BLaER1 treated with 17β-estradiol and CSF1 and Interleukin-3, amounts not matched to agents 10 nM and 100 nM (cell line): ENCODE measurements around the gene RBMS3.

Experiments
- H3K27ac ChIP-seq, 11 experiments: shearing (Covaris generic); formaldehyde crosslinking; 2 replicates each; pipeline ENCODE4 v1.8.1; 2022
- H3K27me3 ChIP-seq, 11 experiments: shearing (Covaris generic); formaldehyde crosslinking; 2 replicates each; pipeline ENCODE4 v1.8.1; 2022
- H3K36me3 ChIP-seq, 11 experiments: shearing (Covaris generic); formaldehyde crosslinking; 2 replicates each; pipeline ENCODE4 v1.8.1; 2022
- H3K4me1 ChIP-seq, 10 experiments: shearing (Covaris generic); formaldehyde crosslinking; 2 replicates each; pipeline ENCODE4 v1.8.1; 2022
- H3K4me2 ChIP-seq, 11 experiments: shearing (Covaris generic); formaldehyde crosslinking; 2 replicates each; pipeline ENCODE4 v1.8.1; 2022
- H3K4me3 ChIP-seq, 10 experiments: shearing (Covaris generic); formaldehyde crosslinking; 2 replicates each; pipeline ENCODE4 v1.8.1; 2022
- H3K9ac ChIP-seq, 11 experiments: shearing (Covaris generic); formaldehyde crosslinking; 2 replicates each; pipeline ENCODE4 v1.8.1; 2022
- H3K9me3 ChIP-seq, 11 experiments: shearing (Covaris generic); formaldehyde crosslinking; replicated peaks in 1 of 11; 2 replicates each; pipeline ENCODE4 v1.8.1; 2022
- H4K20me1 ChIP-seq, 11 experiments: shearing (Covaris generic); formaldehyde crosslinking; 2 replicates each; pipeline ENCODE4 v1.8.1; 2022
- Cebpa-rat ChIP-seq, 11 experiments: shearing (Covaris generic); IDR thresholded peaks; 2 replicates each; pipeline ENCODE4 v1.8.1; 2022

RBMS3 gene

DNA sequence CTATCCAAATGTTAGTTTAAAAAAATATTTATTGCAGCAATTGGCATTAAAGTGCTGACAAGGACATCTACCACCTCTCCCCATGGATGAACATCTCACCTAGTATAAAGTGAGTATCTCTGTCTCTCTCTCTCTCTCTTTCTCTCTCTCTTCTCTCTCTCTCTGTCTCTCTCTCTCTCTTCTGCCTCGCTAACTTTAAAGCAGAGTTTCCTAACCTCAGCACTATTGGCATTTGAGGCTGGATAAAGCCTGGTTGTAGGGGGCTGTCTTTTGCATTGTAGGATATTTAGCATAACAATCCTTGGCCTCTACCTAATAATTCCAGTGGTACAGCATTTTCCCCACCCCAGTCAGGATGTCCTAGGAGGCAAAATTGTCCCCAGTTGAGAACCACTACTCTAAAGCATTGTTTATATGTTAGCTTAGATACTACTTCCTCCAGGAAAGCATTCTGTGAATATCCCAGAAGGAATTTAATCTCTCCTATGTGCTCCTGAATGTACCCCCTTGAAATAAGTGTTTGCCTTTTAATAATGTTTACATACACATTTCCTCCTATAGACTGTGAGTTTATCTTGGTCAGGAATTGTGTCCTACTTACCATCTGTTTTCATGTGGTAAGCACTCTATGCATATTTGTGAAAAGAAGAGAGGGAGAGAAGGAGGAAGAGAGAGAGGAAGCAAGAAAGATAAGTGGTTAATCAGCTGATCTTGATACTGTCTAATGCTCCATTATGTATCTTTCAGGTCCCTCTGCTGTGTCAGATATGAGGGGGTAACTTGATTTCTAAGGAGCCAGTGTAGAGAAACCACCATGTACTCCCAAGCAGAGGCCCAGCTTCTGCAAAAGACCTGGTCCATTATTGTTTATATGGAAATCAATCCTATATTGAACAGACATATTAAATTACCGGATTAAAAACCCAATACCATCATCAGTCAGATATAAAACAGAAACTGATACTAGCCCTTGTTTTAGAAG lies 346.6 kb downstream of the RBMS3 start:
- Histone ChIP-seq H3K9me3 (no peaks in the 10 kb centered on the region), H3K4me2 (no peak overlapping the region), H3K4me3 (no peak overlapping the region), H3K4me1 (peaks cover 0 to 8% (median 0%) of the 10 kb centered on the region in 10 experiments; a peak in 1 of 20 replicates), H4K20me1 (no peaks in the 10 kb centered on the region), H3K9ac (no peak overlapping the region), H3K36me3 (no peaks in the 10 kb centered on the region), H3K27ac (no peak overlapping the region), H3K27me3 (no peaks in the 10 kb centered on the region)
- no peak for TF ChIP-seq Cebpa-rat (IDR thresholded peaks at IDR 0.05)

DNA sequence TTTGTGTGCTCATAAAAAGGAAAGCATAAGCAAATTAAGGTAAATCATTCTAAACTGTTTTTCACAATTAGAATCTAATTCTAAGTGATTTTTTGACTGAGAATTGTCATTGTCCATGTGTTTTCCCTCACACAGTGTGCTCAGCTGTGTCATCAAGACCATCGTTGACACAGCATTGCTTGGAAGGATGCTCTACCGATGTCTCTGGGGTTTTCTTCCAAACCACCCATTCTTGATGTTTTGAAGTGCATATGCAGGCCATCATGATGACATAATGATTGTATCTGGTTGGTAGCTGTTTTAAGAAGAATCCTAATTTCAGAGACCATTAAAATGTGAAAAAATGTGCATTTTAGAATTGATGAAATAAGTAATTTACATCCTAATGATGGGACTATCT lies 347.9 kb downstream of the RBMS3 start:
- Histone ChIP-seq H3K4me3 (no peak overlapping the region), H3K27me3 (no peaks in the 10 kb centered on the region)

GRCh38 chr3:29635888-29636287 lies 355.0 kb downstream of the RBMS3 start:
- H3K4me1 ChIP-seq: peaks cover 0 to 14% (median 10%) of the 10 kb centered on the region in 10 experiments; a peak in 16 of 20 replicates
- no peak overlapping the region for H3K9ac ChIP-seq
- H3K36me3 ChIP-seq: no peaks in the 10 kb centered on the region
- H3K27me3 ChIP-seq: no peaks in the 10 kb centered on the region
- H4K20me1 ChIP-seq: no peaks in the 10 kb centered on the region
- peaks cover 0 to 13% (median 6%) of the 10 kb centered on the region in 11 experiments; a peak in 5 of 22 replicates for H3K9me3 ChIP-seq
- no peak for TF ChIP-seq Cebpa-rat (IDR thresholded peaks at IDR 0.05)
- no peak overlapping the region for H3K27ac ChIP-seq
- H3K4me2 ChIP-seq: no peak overlapping the region
- H3K4me3 ChIP-seq: no peak overlapping the region

More for the DNA sequence above, 347.9 kb downstream of the RBMS3 start:
- no peaks in the 10 kb centered on the region for H3K9me3 ChIP-seq
- no peak overlapping the region for H3K27ac ChIP-seq
- no peak for TF ChIP-seq Cebpa-rat (IDR thresholded peaks at IDR 0.05)
- peaks cover 0 to 8% (median 0%) of the 10 kb centered on the region in 10 experiments; a peak in 1 of 20 replicates for H3K4me1 ChIP-seq
- no peak overlapping the region for H3K4me2 ChIP-seq
- H3K36me3 ChIP-seq: no peaks in the 10 kb centered on the region
- H3K9ac ChIP-seq: no peak overlapping the region
- H4K20me1 ChIP-seq: no peaks in the 10 kb centered on the region

DNA sequence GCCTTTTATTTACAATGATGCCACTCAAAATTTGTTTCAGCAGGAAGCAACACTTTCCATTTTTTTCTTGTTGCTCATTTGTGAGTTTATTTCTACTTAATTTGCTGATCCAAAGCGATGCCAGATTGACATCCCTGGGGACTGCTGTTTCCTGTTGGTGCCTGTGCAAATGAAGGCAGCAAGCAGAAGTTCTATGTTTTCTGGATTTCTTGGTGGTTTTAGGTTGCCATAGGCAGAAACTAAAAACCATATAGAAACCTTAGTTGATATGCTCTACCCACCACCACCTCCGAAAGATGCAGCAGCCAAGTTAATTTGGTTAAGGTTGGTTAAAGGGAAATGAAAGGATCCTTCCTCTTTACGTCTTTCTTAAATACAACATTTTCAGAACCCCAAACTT lies 356.2 kb downstream of the RBMS3 start:
- H3K4me1 ChIP-seq: peaks cover 0 to 14% (median 10%) of the 10 kb centered on the region in 10 experiments; a peak in 16 of 20 replicates
- H3K4me3 ChIP-seq: no peak overlapping the region
- no peaks in the 10 kb centered on the region for H4K20me1 ChIP-seq
- H3K27me3 ChIP-seq: peaks cover 0 to 4% (median 0%) of the 10 kb centered on the region in 11 experiments; a peak in 1 of 22 replicates
- peaks cover 0 to 13% (median 6%) of the 10 kb centered on the region in 11 experiments; a peak in 5 of 22 replicates for H3K9me3 ChIP-seq
- no peak overlapping the region for H3K27ac ChIP-seq
- no peaks in the 10 kb centered on the region for H3K36me3 ChIP-seq
- peak overlapping the region in 10 of 11 experiments; percentile 3 to 58 (median 36); a peak in 19 of 22 replicates for H3K4me2 ChIP-seq
- H3K9ac ChIP-seq: no peak overlapping the region
- TF ChIP-seq Cebpa-rat (IDR thresholded peaks at IDR 0.05): no peak

GRCh38 chr3:29639578-29640290 lies 358.9 kb downstream of the RBMS3 start:
- Histone ChIP-seq H3K27me3 (peaks cover 0 to 13% (median 0%) of the 10 kb centered on the region in 11 experiments; a peak in 2 of 22 replicates), H4K20me1 (no peaks in the 10 kb centered on the region), H3K4me1 (peaks cover 0 to 14% (median 10%) of the 10 kb centered on the region in 10 experiments; a peak in 16 of 20 replicates), H3K4me2 (no peak overlapping the region), H3K9ac (no peak overlapping the region), H3K36me3 (no peaks in the 10 kb centered on the region), H3K27ac (no peak overlapping the region), H3K4me3 (no peak overlapping the region), H3K9me3 (peaks cover 0 to 13% (median 6%) of the 10 kb centered on the region in 11 experiments; a peak in 5 of 22 replicates)
- no peak for TF ChIP-seq Cebpa-rat (IDR thresholded peaks at IDR 0.05)

DNA sequence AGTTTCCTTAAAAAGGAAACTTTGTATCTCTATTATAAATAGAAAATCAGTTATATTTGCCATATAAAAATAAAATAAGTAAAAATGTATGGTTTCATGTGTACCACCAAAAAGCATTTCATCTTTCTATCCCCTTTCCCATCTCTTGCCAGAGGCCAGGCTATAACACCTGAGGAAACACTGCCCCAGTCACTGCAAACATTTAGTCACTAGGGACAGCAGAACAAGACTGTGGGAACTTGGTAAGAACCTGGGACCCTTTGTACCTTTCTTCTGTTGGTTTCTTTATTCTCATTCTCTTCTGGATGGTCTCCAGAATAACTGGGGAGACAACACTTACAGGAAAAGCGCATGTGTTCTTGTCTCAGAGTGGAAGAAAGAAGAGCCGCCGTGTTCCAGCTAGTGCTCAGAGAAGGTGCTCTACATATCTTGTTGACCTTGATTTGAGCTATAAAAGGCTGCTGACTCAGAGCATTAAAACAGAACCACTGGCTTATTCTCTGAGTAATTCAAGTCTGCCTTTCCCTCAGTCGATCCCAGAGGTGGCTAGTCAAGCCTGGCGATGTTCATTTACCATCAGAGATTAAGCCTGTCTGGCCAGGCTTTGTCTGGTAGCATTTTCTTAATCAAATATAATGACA lies 361.6 kb downstream of the RBMS3 start:
- TF ChIP-seq Cebpa-rat (IDR thresholded peaks at IDR 0.05): no peak
- H3K36me3 ChIP-seq: no peaks in the 10 kb centered on the region
- H3K9ac ChIP-seq: no peak overlapping the region
- H3K4me3 ChIP-seq: no peak overlapping the region
- peaks cover 0 to 4% (median under 1%) of the 10 kb centered on the region in 10 experiments; a peak in 7 of 20 replicates for H3K4me1 ChIP-seq
- no peaks in the 10 kb centered on the region for H4K20me1 ChIP-seq
- peaks cover 0 to 31% (median 0%) of the 10 kb centered on the region in 11 experiments; a peak in 2 of 22 replicates for H3K27me3 ChIP-seq
- no peak overlapping the region for H3K4me2 ChIP-seq
- H3K27ac ChIP-seq: no peak overlapping the region
- no peaks in the 10 kb centered on the region for H3K9me3 ChIP-seq

DNA sequence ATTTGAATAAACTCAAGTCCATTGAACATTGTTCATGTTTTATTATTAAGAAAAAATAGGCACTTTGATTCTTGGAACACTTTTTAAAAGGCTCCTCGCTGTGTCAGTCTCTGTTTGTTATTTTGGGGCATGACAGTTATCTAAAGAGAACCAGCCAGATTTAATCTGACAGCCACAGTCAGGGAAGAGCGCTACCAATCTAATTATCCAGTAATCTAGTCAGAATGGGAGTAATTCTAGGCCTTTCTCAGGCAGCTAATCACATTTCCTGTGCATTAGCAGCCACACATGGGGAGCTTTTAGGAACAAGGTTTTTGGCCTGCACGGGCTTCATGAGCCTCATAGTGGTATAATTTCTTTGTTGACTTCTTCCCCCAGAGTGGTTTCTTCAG lies 362.2 kb downstream of the RBMS3 start:
- H3K27me3 ChIP-seq: peaks cover 0 to 32% (median 0%) of the 10 kb centered on the region in 11 experiments; a peak in 2 of 22 replicates
- H3K4me3 ChIP-seq: no peak overlapping the region
- H3K36me3 ChIP-seq: no peaks in the 10 kb centered on the region
- no peaks in the 10 kb centered on the region for H4K20me1 ChIP-seq
- H3K9me3 ChIP-seq: no peaks in the 10 kb centered on the region
- no peaks in the 10 kb centered on the region for H3K4me1 ChIP-seq
- no peak overlapping the region for H3K9ac ChIP-seq
- H3K27ac ChIP-seq: no peak overlapping the region
- no peak for TF ChIP-seq Cebpa-rat (IDR thresholded peaks at IDR 0.05)
- no peak overlapping the region for H3K4me2 ChIP-seq

DNA sequence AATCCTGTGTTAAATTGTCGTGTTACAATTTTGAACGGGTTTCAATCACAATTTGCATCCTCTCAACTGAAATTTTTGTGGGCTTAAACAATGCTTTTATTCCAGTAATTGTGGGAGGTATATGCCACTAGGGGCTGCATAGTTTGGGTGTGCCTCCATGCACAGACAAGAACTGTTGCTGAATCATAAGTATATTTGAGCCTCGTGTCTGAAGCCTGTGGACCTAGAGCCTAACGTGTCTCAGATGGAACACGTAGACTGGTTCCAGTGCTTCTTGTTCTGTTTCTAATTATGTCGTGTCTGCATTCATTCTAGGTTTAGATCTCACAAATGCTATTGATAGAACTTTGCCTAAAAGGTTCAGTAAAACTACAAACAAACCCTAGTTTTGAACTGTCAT lies 363.4 kb downstream of the RBMS3 start:
- no peak overlapping the region for H3K27ac ChIP-seq
- peaks cover 0 to 44% (median 0%) of the 10 kb centered on the region in 11 experiments; a peak in 5 of 22 replicates for H3K27me3 ChIP-seq
- H3K4me2 ChIP-seq: no peak overlapping the region
- H3K4me3 ChIP-seq: no peak overlapping the region
- no peaks in the 10 kb centered on the region for H4K20me1 ChIP-seq
- no peak for TF ChIP-seq Cebpa-rat (IDR thresholded peaks at IDR 0.05)
- H3K36me3 ChIP-seq: no peaks in the 10 kb centered on the region
- no peak overlapping the region for H3K9ac ChIP-seq
- H3K4me1 ChIP-seq: peaks cover under 1 to 3% (median 2%) of the 10 kb centered on the region in 10 experiments; a peak in 17 of 20 replicates
- no peaks in the 10 kb centered on the region for H3K9me3 ChIP-seq
